GM20431 (cell line): ENCODE measurements around the gene STRBP.
"Not testable (repeated sequence)": the region's sequence is repeated elsewhere in the genome, so short reads cannot be mapped to it uniquely, and the experiment has no call there.

Experiments
- in situ Hi-C: fragments of 300-500 bp; cut with MseI, MboI; formaldehyde crosslinking; loops from one replicate; pipeline ENCODE4 v1.15.0; 2020; ENCODE audit warnings: low sequenced_read_pairs; ENCODE audit not compliant: unreplicated experiment

The STRBP gene

DNA sequence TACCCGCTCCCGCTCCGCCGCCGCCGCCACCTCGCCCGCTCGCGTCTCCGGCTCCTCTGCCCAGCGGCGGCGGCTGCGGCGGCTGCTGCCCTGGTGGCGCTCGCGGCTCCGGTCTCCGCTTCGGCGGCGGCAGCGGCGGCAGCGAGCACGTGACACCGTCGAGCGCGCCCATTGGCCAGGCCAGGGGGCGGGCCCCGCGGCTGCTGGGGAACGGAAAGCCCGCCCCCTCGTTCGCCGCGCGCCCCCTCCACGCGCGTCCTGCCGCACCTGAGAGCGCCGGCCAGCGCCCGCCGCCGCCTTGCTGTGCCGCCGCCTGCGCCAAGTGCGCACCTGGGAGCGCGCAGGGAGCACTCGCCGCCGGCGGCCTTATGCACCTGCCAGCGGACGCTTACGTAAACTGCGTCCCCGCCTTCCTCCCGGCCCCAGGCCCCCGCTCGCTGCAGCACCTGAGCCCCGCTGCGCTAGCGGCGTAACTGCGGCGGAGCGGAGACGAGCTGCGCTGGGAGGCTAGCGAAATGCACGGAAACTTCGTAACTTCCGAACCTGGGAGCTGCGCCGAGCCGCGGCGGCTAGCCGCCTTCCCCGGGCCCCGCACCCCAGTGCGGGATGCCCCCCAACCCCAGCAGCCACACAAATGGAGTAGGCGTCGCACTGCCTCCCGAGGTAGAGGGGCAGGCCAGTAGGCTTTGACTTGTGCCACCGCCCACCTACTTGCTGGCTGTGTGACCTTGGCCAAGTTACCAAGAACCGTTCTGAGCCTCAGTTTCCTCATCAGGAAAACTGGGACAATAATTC, at the start of gene STRBP:
Gene STRBP, minus strand, starts transcription at position 122 of the 795 bp plus-strand sequence. CDS start 84,452 bp downstream, outside the sequence.
- in situ Hi-C loops, result no loop called here

DNA sequence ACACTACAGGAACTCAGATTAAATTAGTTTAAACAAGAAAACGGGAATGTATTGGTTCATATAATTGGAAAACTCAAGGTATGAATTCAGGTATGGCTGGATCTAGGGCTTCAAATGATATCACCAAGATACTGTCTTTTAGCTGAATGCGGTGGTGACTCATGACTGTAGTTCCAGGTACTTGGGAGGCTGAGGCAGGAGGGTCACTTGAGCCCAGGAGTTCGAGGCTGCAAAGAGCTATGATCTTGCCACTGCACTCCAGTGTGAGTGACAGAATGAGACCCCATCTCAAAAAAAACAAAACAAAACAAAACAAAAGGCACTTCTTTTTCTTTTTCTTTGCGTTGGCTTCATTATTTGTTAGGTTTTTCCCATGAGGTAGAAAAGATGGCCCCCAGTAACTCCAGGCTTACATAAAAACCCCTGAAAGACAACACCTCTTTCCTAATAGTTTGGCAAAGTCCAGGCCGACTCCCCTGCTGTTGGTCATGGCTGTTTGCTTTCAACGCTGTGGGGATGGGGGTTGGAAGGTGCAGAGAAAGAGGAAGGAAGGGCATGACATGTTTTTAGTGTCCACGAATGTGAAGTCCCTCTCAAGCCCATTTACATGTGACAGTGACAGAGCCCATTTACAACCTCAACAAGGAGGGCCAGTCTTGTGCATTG, 47.8 kb upstream of the STRBP start:
- in situ Hi-C loops, result no loop called here

DNA sequence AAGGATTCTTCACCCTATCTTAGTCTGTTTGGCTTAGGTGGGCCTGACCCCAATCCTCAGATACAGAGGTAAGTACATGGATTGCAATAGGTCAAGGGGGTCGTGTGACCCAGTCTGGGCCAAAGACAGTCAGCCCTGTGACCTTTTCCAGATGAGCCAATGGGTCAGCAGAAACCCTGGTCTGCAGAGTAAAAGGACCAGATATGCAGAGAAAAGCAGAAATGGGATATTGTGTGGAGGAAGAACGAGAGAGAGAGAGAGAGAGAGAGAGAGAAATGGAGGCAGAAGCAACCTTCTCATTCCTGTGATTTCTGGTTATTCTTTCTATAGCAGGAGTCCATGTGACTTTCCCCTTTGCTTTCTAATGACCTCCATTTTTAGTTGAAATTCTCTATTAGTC, 47.2 kb upstream of the STRBP start:
- in situ Hi-C loops, result no loop called here

DNA sequence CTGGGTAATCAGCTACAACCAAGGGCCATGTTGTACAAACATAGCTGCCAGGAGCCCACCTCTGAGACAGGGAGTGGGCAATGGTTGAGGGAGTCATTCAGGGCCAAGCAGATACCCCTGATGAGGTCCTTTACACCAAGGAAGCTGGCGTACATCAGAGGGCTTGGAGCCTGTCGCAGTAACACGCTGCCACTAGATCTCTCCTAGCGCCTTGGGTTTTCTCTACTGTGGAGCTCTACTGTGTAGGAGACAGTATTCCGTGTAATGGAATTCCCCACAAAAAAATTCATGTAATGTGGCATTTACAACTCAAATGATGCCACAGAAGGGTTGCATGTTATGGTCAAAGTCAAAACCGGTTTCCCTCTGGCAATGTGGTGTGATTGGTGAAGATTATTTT, 46.2 kb upstream of the STRBP start:
- in situ Hi-C loops, result no loop called here

DNA sequence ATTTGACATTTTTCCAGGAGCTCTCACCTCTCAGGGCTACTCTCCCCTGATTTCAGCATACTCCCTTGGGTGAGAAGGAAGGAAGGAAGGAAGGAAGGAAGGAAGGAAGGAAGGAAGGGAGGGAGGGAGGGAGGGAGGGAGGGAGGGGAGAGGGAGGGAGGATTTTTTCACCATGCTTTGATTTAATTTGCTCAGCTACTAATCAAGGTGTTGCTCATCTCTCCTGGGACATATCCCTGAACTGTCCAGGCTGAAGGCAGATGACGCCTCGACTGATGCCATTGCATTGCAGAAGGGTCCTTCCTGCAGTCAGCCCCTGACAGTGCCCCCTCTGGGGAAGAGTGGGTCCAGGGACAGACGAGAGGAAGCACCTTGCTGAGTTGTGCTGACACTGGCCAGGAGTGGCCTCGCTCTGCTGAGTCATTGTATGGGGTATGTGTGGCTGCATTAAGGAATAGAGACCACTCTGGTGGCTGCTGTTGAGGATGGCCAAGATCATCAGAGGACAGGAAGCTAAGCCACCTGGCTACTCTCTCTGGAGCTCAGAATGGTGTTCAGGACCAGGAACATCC, 44.0 kb upstream of the STRBP start:
- in situ Hi-C loops, result no loop called here

DNA sequence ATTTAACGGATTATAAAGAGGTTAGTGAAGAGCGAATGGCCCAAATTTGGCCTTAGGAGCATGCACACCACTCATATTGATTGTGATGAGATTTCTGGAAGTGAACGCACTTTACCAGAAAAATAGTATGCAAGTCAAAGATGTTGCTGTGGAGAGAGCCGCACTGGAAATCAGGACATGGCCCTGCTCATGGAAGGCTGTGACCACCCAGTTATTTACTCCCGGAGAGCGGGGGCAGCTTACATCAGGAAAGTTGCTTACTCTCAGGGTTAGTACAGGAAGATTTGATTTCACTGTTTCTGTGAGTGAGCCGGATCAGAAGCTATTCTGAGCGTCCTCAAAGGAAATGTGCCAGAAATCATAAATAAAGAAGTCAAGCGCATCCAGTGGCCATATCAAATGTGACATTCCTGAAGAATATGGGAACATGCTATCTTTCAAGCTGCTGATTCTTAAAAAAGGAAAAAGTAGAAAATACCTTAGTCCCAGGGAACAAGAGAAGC, 42.9 kb upstream of the STRBP start:
- in situ Hi-C loops, result no loop called here

DNA sequence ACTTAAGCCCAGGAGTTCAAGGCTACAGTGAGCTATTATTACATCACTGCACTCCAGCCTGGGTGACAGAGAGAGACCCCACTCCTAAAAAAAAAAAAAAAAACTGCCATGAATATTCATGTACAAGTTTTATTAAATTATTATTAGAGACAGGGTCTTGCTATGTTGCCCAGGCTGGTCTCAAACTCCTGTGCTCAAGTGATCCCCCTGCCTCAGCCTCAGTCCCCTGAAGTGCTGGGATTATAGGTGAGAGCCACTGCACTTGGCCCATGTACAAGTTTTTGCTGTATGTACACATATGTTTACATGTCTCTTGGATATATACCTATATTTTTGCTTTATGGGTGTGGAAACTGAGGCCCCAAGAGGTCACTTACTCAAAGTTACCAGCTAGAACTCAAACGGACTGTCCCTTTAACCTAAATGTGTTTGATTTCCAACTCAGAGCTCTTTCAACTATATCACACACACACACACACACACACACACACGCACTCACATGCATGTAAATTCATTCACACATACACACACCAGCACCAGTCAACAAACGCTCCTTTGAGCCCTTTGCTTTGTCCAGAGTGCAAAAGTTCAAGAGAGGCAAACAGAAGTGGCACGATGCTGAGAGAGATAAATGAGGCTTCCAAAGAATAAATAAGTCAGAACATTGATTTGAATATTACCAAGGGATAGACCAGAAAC, 42.3 kb upstream of the STRBP start:
- in situ Hi-C loops, result no loop called here

DNA sequence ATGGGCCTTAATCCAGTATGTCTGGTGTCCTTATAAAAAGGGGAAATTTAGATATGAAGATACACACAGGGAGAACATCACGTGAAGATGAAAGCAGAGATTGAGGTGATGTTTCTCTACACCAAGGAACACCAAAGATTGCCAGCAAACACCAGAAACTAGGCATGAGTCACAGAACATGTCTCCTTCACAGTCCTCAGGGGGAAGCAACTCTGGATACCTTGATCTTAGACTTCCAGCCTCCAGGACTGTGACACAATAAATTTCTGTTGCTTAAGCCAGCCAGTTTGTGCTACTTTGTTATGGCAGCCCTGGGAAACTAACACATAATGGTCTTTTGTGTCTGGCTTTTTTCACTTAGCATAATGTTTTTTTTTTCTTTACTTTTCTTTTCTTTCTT, 41.2 kb upstream of the STRBP start:
- in situ Hi-C loops, result no loop called here

DNA sequence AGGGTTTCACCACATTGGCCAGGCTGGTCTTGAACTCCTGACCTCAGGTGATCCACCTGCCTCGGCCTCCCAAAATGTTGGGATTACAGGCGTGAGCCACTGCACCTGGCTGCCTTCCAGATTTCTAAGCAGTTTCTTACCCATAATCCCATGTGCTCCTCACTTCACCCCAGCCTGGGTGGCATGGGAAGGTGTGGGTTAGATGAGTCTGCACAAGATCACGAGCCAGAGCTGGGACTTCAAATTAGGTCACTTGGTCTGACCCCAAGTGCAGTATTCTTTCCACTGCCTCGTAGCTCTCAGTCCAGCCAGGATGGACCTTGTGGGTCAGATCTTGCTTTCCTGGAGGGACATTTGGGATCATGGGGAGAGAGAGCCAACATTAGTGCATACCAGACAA, 37.5 kb upstream of the STRBP start:
- in situ Hi-C loops, result no loop called here

DNA sequence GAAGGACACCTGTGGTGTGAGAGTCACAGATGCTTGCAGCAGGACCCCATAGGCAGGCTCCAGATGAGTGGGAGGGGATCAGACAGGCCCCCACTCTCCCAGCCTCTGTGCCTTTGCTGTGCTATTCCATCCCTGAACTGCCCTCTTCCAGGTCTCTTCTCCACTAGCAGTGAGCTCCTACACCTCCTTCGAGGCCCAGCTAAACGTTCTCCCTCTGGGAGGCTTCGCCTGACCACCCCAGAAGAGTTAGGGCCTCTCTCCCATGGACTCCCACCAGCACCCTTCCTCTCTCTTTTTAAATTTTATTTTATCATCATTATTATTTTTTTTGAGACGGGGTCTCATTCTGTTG, 35.9 kb upstream of the STRBP start:
- in situ Hi-C loops, result no loop called here

DNA sequence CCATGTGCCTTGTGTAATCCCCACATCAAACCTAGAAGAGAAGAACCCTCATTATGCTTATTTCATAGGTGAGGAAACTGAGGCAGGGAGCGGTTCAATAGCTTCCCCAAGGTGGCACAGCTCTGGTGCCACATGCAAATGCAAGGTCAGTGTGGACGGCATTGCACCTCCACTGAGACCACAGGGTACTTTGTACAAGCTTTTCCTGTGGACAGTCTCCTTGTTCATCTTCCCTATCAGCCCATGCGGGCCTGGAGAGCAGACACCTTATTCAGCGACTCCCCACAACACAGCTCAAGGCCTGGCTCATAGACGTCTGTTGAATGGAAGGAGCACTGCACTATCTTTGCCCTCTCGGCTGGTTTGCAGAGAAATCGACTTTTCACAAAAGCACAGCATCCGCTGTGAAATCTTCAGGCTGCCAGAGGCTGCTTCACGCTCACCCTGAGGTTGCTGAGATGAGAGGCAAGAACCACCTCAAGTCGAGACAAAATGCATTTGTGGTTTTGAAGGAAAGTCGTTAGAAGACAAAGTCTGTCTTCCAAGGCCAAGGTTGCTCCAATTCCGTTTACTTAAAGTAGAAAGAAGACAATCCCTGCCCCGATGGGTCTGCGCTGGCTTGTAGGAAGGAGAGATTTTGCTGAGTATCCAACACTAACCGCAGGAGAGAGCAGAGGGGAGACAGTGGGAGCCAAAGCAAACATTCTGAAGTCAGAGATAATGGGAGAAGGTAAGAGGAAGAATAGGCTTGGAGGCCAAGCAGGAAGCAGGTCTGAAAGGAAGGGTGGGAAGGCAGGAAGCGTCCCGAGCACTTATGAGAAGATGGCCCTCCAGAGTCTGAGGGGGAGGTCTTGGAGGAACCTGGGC, 34.2 kb upstream of the STRBP start:
- in situ Hi-C loops, result no loop called here

DNA sequence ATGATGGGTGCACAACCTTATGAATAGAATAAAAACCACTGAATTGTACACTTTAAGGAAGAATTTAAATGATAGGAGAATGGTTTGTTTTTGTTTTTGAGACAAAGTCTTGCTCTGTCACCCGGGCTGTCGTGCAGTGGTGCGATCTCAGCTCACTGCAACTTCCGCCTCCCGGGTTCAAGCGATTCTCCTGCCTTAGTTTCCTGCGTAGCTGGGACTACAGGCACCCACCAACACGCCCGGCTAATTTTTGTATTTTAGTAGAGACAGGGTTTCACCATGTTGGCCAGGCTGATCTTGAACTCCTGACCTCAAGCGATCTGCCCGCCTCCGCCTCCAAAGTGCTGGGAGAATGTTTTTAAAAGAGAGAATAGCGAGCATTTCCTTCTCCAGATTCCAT, 33.5 kb upstream of the STRBP start:
- in situ Hi-C loops, result not testable (repeated sequence)

DNA sequence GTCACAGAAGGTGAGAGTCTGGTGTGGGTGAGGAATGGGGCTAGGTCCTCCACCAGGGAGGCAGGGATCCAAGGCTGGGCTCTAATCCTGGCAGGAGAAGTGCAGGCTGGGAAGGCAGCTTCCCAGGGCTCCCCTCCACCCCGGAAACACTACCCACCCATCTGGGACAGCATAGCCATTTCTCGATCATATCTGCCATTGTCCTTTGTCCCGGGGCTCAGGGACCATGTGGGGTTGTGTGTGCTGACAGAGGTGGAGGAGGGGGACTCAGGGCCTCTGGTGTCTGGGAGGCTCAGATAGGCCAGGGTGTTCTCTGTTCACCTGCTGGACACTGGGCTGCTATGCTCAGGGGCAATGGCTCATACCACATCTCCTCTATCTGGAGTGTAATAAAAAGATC, 32.2 kb upstream of the STRBP start:
- in situ Hi-C loops, result no loop called here

DNA sequence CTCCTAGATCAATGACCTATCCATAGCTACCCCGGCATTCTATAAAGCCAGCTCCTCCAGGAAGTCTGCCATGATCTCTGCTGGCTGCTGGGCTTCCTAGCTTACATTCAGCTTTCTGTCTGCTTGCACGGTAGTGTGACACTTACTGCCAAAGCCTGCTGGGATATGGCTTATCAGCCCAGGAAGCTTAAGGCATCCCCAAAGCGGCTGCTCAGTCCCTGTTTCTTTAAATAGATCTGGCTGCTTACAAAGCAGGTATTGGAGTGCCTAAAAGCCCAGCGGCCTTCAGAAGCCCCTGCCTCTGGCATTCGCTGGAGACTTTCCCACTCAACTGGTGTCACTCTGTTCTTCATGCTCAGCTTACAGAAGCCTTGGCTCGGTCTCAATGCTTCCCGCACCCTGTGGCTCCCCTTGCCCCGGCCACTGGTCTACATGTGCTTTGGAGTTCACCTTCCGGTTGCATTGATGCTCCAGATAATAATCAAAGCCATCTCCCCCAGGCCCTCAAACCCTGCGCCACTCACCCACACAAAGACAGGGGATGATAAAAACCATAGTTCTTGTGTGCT, 31.3 kb upstream of the STRBP start:
- in situ Hi-C loops, result no loop called here

DNA sequence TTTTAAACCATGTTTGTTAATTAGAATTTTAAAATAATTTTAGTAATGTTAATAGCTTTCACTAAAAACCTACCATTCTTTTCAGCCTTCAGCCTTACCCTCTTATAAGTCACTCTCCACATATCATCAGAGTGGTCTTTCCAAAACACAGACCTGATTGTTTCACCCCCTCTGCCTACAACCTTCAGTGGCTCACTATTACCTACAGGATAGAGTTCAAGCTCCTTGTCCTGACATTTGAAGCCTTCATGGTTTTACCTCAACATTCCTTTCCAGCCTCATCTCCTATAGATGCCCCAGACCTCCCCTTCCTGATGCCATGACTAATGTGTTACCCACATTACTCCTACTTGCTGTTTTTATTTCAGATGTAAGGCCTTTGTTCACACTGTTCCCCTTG, 27.8 kb upstream of the STRBP start:
- in situ Hi-C loops, result no loop called here

DNA sequence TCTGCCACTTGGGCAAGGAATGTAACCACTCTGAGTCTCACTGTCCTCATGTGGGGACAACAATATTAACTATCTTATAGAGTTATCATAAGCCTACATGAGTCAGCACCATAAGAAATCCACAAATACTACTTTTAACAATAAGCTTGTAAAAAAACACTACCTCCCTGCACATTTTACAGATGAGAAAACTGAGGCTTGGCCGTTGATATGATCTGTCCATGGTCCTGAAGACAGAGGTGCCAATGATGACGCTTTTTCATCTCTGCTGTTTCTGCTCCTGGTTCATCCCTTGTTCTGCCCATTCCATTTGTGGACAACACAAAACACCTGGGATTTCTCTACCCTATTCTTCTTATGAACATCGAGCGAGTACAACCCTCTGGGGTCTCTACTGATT, 23.4 kb upstream of the STRBP start:
- in situ Hi-C loops, result no loop called here

DNA sequence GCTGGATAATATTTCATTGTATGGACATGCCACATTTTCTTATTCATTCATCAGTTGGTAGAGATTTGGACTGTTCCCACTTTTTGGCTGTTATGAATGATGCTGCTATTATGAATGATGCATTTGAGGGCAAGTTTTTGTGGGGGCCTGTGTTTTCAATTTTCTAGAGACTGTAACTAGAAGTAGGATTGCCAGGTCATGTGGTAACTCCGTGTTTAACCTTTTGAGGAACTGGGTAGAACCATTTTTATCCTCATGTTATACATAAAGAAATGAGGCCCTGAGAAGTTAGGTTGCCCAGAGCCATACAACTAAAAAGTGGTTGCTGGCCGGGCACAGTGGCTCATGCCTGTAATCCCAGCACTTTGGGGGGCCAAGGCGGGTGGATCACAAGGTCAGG, 22.4 kb upstream of the STRBP start:
- in situ Hi-C loops, result no loop called here

DNA sequence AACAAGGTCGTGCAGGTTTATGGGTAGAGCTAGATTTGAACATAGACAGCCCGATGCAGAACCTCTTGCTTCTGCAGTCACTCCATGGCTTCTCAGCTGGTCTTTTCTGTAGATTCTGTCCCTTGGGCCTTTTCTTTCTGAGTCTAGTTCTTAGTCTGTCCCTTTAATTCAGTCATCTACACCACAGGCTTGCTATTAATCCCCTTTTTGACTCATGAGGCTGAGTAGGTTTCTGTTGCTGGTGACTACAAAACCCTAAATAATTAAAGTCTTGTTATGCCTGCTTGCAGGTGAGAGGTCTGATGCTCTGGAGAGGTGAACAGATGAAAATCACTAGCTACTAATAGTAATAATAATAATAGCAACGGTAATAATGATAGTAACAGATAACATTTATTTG, 19.3 kb upstream of the STRBP start:
- in situ Hi-C loops, result no loop called here

DNA sequence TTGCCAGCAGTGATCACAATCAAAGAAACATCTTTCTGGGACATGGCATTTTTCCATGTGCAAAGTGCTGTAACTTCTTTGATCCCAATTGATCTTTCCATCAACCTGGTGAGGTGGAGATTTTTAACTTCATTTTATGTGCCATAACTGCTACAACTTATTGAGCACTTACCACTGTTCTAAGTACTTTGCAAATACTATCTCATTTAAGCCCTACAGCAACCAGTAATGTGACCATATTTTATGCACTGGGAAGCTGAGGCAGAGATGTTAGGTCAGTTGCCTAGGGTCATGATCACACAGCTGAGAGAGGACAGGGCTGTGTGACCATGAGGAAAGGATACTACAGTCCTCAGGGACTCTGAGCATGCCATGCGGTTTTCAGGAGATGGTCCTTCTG, 17.9 kb upstream of the STRBP start:
- in situ Hi-C loops, result no loop called here

DNA sequence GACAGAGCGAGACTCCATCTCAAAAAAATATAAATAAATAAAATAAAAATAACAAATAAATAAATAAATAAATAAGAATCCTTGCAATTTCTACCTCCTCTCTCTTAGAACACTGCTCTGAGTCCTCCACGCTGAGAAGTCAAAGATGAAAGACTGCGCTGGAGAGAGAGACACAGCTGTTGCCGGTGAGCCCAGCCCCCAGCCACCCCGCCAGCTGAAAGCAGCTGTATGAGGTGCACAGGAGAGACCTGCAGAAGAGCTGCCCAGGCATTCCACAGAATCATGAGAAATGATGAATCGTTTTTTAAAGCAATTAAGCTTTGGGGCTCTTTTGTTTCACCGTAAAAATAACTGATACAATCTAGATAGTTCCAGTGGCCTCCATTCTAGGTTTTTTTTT, 16.3 kb upstream of the STRBP start:
- in situ Hi-C loops, result no loop called here
